Measurements from ENCODE around the gene SOHLH2.
A peak's percentile ranks its signal among the peaks of the same experiment; 100 is the strongest.

The SOHLH2 gene

GRCh38 chr13:36131931-36132297 lies 82.4 kb downstream of the SOHLH2 start:
- peak; percentile 23 for DNase-seq (ENCODE audit: low spot score)

GRCh38 chr13:36131222-36131930 lies 83.0 kb downstream of the SOHLH2 start, which contains the start of gene DCLK1:
DCLK1 (minus strand) TSS chr13:36131382.
- peak; percentile 69 for DNase-seq (ENCODE audit: low spot score)

GRCh38 chr13:36130552-36131221 lies 83.7 kb downstream of the SOHLH2 start:
- DNase-seq (ENCODE audit: low spot score): peak; percentile 14

GRCh38 chr13:36130193-36130551 lies 84.2 kb downstream of the SOHLH2 start:
- no peak for DNase-seq (ENCODE audit: low spot score)

DNA sequence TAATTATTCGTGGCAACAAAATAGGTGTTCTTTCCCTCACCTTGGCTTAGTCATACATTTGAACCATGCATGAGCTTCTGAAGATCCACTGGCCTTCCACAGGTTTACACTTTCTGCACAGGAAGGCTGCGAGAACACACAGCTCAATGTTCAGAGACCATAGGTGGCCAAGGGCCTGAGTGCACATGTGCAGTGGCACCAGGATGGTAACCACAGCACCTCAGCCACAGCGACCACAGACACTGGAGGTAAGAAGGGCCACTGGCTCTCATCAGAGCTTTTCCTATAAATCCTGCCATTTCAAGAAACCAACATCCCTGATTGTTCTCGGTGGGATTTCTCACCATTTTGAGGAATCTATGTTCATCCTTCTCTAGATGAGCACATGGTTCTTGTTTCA lies 84.8 kb downstream of the SOHLH2 start:
- DNase-seq (ENCODE audit: low spot score): no peak

DNA sequence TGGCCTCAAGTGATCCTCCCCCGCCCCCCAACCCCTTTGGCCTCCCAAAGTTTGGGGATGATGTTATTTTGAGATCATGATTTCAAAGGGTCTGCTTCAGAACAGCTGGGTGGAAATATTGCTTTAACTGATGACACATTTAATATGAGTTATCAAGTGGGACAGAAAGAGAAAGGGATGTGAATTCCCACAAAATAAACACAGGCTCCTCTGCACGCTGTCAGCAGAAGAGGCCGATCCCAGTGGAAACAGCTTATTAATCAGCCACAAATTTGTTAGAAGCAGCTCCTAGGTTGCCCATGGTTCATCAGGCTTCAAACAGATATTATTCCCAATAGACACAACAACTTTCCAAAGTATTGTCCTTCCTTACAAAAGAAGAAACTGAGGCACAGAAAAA lies 87.9 kb downstream of the SOHLH2 start:
- DNase-seq (ENCODE audit: low spot score): no peak

GRCh38 chr13:36125841-36126240 lies 88.5 kb downstream of the SOHLH2 start:
- DNase-seq (ENCODE audit: low spot score): no peak

- DNase-seq (ENCODE audit: low spot score): peak; percentile 25
These were observed 90.0 kb downstream of the SOHLH2 start for GRCh38 chr13:36124236-36124822.

All from Ammon's horn (tissue), 1 donor.